Fibroblast of mammary gland (primary cell): ENCODE results near the gene FCRLA.

Experiments
- DNase-seq: peaks from one replicate; pipeline ENCODE4 v3.0.0-alpha.2; 2010; ENCODE audit warnings: low read depth
- H3K4me3 ChIP-seq: 2 replicates; pipeline ENCODE4 v1.5.1; 2011; ENCODE audit warnings: low read depth, mild to moderate bottlenecking, low read length, moderate library complexity; ENCODE audit not compliant: control insufficient read depth
- CTCF ChIP-seq: conservative IDR thresholded peaks from 2 replicates; pipeline ENCODE4 v1.5.1; 2011; ENCODE audit warnings: low read depth, low read length, inconsistent platforms; ENCODE audit not compliant: control insufficient read depth, insufficient read depth

FCRLA gene

GRCh38 chr1:161705537-161705936 lies 1.5 kb upstream of the FCRLA start:
- no peak for TF ChIP-seq CTCF
- H3K4me3 ChIP-seq = no peak overlapping the region
- DNase-seq = no peak

DNA sequence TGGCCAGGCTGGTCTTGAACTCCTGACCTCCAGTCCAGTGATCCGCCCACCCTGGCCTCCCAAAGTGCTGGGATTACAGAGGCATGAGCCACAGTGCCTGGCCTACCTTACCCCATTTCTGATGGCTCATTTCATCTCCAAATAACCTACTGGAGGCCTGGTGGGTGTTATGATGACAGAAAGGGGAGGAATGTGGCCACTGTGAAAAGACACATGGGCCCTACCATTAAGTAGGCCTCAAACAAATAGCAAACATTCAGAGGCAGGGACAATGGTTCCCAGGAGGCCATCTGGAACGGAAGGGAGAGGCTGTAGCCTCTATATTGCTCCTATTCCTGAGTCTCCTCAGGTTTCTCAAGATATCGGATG lies 932 bp upstream of the FCRLA start:
- H3K4me3 ChIP-seq = no peak overlapping the region
- peak; percentile 88 for DNase-seq
- TF ChIP-seq CTCF = no peak

DNA sequence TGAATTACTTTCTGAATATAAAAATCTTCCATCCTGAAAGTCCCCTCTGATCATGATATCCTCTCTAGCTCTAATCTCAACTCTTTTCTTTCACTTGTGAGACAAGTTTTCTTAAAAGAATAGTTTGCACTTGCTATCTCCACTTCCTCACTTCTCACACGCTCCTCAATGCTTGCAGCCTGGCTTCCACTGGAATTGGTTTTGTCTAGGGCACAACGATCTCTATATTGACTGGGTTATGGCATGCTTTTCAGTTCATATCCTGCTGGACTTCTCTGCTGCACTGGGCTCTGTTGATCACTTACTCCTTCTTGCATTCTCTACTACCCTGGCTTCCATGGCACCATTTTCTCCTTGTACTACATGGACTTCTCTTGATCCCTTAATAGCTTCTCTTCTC lies 474 bp downstream of the FCRLA start:
- no peak overlapping the region for H3K4me3 ChIP-seq
- TF ChIP-seq CTCF = no peak
- no peak for DNase-seq

- no peak overlapping the region for H3K4me3 ChIP-seq
- TF ChIP-seq CTCF = no peak
- no peak for DNase-seq
Measured at GRCh38 chr1:161709373-161709772, 2.3 kb downstream of the FCRLA start.

GRCh38 chr1:161710560-161710959 lies 3.5 kb downstream of the FCRLA start:
- no peak for DNase-seq
- H3K4me3 ChIP-seq = no peak overlapping the region
- no peak for TF ChIP-seq CTCF

GRCh38 chr1:161718559-161719324 lies 11.7 kb downstream of the FCRLA start:
- DNase-seq = no peak
- no peak for TF ChIP-seq CTCF
- no peak overlapping the region for H3K4me3 ChIP-seq

DNA sequence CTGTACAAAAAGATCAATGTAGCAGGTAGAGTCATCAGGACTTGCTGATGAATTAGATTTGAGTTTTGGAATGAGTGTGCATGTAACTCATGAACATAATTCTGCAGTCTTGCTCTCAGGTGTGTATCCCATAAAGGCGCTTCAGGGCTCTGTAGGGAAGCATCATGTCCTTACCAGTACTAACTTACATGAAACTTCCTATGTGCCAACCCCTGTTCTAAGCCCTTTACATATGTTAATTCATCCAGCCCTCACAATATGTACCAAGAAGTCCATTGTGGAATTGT lies 12.2 kb downstream of the FCRLA start:
- no peak for DNase-seq
- H3K4me3 ChIP-seq = no peak overlapping the region
- TF ChIP-seq CTCF = no peak
